Regular cardiac myocyte (primary cell): ENCODE measurements around the gene COL11A2. TPM values are rescaled to one million over a fixed set of nuclear protein-coding genes. Genes with fewer than 3 reads are reported as not detected.

ENCODE experiments used
- total RNA-seq: library from RNA; depleted of rRNA; stranded (reverse); fragments of >200 nt; gene quantifications from 2 replicates; pipeline ENCODE4 v1.2.3, GENCODE V29; 2014

Gene COL11A2
- 0.19 and 0.56 TPM in 2 replicates for total RNA-seq

GRCh38 chr6:33192105-33192646 is at the start of gene COL11A2:
Gene COL11A2 (minus strand): TSS chr6:33192467. CDS start chr6:33192240, 227 bp downstream.

GRCh38 chr6:33208091-33208967 is 16.1 kb upstream of the COL11A2 start, which contains the start of gene RING1:
Gene RING1 (plus strand): TSS chr6:33208500. CDS start chr6:33208823, 323 bp downstream.

GRCh38 chr6:33204415-33205190 is 12.3 kb upstream of the COL11A2 start, which contains the start of gene HSD17B8:
Gene HSD17B8 (plus strand): TSS chr6:33204655. CDS start chr6:33204669, 14 bp downstream.

DNA sequence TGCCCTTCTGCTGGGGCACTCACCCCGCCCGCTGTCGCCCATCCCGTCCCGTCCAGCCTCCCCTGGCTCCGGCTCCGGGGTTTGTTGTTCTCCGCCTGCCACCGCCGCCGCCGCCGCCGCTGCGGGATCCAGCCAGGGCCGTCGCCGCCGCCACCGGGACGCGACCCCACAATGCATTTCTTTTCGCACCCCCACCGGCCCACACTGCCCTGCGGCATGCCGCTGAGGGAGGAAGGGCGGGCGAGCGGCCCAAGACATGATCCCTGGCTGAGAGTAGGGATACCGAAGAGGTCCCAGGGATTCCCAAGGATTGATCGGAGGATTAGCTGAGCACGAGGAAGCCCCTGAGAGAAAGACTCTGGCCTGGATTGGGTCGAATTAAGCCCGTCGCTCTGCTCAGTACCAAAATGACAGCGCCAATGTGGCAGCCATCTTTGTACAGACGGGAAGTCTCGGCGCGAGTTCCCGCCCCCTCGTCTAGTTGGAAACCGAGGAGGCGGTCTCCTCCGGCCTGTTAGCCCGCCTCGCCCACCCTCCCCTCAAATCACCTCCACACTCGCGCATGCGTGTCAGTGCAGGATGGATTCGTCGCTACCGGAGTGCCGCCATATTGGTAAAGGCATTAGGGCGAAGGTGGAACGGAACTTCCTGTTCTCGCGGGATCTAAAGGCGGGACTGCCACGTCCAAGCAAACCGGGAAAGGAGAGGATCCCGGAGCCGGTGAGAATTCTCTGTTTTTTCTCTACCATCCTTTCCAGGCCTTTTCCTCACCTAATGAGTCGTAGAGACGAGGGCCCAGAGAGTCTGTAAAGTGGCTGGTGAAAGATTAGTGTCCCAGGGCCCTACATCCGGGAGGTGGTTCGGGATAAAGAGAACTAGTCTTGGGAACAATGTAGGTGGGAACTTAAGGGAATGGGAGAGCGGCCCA is 8.2 kb upstream of the COL11A2 start, which contains the start of the genes RXRB and SLC39A7:
Gene RXRB (minus strand): TSS at position 447 of the 928 bp plus-strand sequence. CDS start 189 bp downstream, at position 258.
Gene SLC39A7 (plus strand): TSS at position 649 of the 928 bp plus-strand sequence. CDS start 379 bp downstream, outside the sequence.

Other genes with a start within 250 kb of the COL11A2 start
- gene HLA-DMA, start 239.4 kb downstream of the COL11A2 start, total RNA-seq, result 2.1 and 6.2 TPM in 2 replicates
- gene BRD2, start 223.9 kb downstream of the COL11A2 start, total RNA-seq, result 63.7 and 73.2 TPM in 2 replicates
- gene HLA-DOA, start 182.9 kb downstream of the COL11A2 start, total RNA-seq, result not detected in 2 replicates
- gene HLA-DPA1, start 118.8 kb downstream of the COL11A2 start, total RNA-seq, result 1.9 and 2.8 TPM in 2 replicates
- gene HLA-DPB1, start 116.5 kb downstream of the COL11A2 start, total RNA-seq, result 22.3 and 26.8 TPM in 2 replicates
- gene RXRB, start 8.2 kb upstream of the COL11A2 start, total RNA-seq, result 22.8 and 23.8 TPM in 2 replicates
- 145 and 250 TPM in 2 replicates for gene SLC39A7, start 8.4 kb upstream of the COL11A2 start, total RNA-seq
- 4.6 and 9.0 TPM in 2 replicates for gene HSD17B8, start 12.2 kb upstream of the COL11A2 start, total RNA-seq
- gene RING1, start 16.0 kb upstream of the COL11A2 start, total RNA-seq, result 22.8 TPM in 2 replicates
- gene VPS52, start 79.4 kb upstream of the COL11A2 start, total RNA-seq, result 33.8 and 34.1 TPM in 2 replicates
- 3,557 and 4,080 TPM in 2 replicates for gene RPS18, start 79.6 kb upstream of the COL11A2 start, total RNA-seq
- gene B3GALT4, start 84.7 kb upstream of the COL11A2 start, total RNA-seq, result 1.5 and 2.5 TPM in 2 replicates
- 106 and 132 TPM in 2 replicates for gene WDR46, start 96.8 kb upstream of the COL11A2 start, total RNA-seq
- 49.3 and 78.0 TPM in 2 replicates for gene PFDN6, start 97.1 kb upstream of the COL11A2 start, total RNA-seq
- 17.5 and 20.1 TPM in 2 replicates for gene RGL2, start 106.5 kb upstream of the COL11A2 start, total RNA-seq
- gene TAPBP, start 121.6 kb upstream of the COL11A2 start, total RNA-seq, result 29.5 and 50.7 TPM in 2 replicates
- gene ZBTB22, start 125.3 kb upstream of the COL11A2 start, total RNA-seq, result 11.9 and 20.0 TPM in 2 replicates
- 37.8 and 57.7 TPM in 2 replicates for gene DAXX, start 130.5 kb upstream of the COL11A2 start, total RNA-seq
- gene KIFC1, start 199.4 kb upstream of the COL11A2 start, total RNA-seq, result 5.9 and 52.1 TPM in 2 replicates
- gene PHF1, start 218.5 kb upstream of the COL11A2 start, total RNA-seq, result 14.8 and 32.4 TPM in 2 replicates
- 87.4 and 143 TPM in 2 replicates for gene CUTA, start 225.6 kb upstream of the COL11A2 start, total RNA-seq
- gene SYNGAP1, start 227.6 kb upstream of the COL11A2 start, total RNA-seq, result 2.7 and 2.8 TPM in 2 replicates